Activated T-cell treated with anti-CD3 and anti-CD28 coated beads, Interleukin-2, amount 50 U/mL, for 24 hours (primary cell): ENCODE measurements around the gene TMEM61.

Experiments
- DNase-seq: peaks from one replicate; pipeline ENCODE4 v3.0.0-alpha.2; 2020
- H3K27ac Mint-ChIP-seq: 2 replicates; pipeline ENCODE4 v1.8.0; 2020; ENCODE audit warnings: mild to moderate bottlenecking, mixed read lengths
- H3K27me3 Mint-ChIP-seq: 2 replicates; pipeline ENCODE4 v1.8.0; 2020; ENCODE audit warnings: mixed read lengths
- H3K36me3 Mint-ChIP-seq: 2 replicates; pipeline ENCODE4 v1.8.0; 2020; ENCODE audit warnings: low read depth, mixed read lengths
- H3K4me1 Mint-ChIP-seq: 2 replicates; pipeline ENCODE4 v1.8.0; 2020; ENCODE audit warnings: low read depth, mixed read lengths
- H3K4me3 Mint-ChIP-seq: 2 replicates; pipeline ENCODE4 v1.8.0; 2020; ENCODE audit warnings: mild to moderate bottlenecking, moderate library complexity, mixed read lengths
- H3K9me3 Mint-ChIP-seq: 2 replicates; pipeline ENCODE4 v1.8.0; 2020; ENCODE audit warnings: mixed read lengths

Gene TMEM61

DNA sequence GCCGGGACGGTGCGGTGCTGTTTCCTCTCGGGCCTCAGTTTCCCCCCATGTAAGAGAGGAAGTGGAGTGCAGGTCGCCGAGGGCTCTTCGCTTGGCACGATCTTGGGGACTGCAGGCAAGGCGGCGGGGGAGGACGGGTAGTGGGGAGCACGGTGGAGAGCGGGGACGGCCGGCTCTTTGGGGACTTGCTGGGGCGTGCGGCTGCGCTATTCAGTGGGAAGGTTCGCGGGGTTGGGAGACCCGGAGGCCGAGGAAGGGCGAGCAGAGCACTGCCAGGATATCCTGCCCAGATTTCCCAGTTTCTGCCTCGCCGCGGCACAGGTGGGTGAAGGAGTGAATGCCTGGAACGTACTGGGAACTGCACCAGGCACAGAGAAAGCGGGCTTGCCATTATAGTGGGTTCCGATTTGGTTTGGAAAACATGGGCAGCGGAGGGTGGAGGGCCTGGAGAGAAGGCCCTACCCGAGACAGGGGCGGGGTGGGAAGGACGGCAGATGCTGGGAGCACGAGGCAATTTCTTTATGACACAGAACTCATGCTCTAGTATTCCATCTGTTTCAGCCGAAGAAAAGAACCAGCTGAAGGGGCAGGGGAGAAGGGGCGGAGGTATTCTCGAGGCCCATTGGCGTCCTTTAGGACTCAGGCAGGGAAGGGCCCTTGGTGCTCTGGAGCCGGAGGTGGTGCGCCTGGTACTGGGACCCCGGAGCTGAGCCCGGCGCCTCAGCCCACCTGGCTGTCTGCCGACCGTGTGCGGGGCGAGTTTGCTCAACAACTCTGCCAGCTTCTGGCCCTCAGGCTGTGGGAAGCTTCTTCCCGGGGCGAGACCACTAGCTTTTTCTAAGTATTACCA lies 59.9 kb downstream of the TMEM61 start:
- Mint-ChIP-seq H3K4me3 (no peak overlapping the region), H3K36me3 (no peaks in the 10 kb centered on the region), H3K27ac (no peak overlapping the region), H3K4me1 (peaks cover 5% of the 10 kb centered on the region), H3K9me3 (no peaks in the 10 kb centered on the region), H3K27me3 (peaks cover 69% of the 10 kb centered on the region)
- DNase-seq: no peak

DNA sequence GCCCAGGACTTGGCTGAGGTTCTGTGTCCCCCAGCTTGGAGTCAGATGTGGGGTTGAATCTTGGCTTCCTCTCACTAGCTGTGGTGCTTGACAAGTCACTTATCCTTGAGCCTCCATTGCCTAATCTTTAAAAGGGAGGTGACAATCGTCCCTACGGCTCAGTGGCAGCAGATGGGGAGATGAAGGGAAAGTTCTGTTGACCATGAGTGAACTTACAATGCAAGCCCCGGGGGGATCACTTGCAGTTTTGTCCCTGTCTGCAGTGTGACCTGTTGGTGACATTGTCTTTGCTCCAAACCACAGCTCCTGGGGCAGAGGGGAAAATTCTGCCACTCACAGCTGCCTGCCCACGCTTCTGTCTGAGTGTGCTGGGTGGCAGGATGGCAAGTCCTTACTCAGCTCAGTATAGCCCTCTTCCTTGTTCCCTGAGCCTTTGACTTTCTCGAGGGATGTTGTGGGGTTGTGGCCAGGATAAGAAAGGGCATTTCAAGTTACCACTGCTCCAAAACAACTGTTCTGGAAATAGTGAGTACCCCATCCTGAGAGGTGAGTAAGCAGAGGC lies 60.6 kb downstream of the TMEM61 start:
- Mint-ChIP-seq H3K4me3 (no peak overlapping the region), H3K4me1 (peaks cover 5% of the 10 kb centered on the region), H3K27me3 (peaks cover 62% of the 10 kb centered on the region), H3K9me3 (no peaks in the 10 kb centered on the region), H3K36me3 (no peaks in the 10 kb centered on the region), H3K27ac (no peak overlapping the region)
- no peak for DNase-seq

DNA sequence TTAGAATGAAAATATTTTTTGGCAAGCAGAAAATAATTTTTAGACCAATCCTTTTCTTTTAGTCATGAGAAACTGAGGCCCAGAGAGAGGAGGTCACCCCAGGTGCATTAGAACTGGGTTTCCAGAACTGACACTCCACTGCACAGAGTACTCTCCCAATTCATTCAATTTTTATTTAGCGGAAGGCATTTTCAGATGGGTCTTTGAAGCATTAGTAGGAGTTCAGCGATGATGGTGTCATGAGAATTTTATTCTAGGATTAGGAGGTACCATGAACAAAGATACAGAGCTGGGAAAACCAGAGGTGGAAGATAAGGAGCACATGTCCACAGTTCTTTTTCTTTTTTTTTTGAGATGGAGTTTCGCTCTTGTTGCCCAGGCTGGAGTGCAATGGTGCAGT lies 61.2 kb downstream of the TMEM61 start:
- Mint-ChIP-seq H3K27me3 (peaks cover 57% of the 10 kb centered on the region), H3K27ac (no peak overlapping the region), H3K4me3 (no peak overlapping the region), H3K4me1 (peaks cover 5% of the 10 kb centered on the region), H3K9me3 (no peaks in the 10 kb centered on the region), H3K36me3 (no peaks in the 10 kb centered on the region)
- no peak for DNase-seq
